ENCODE measurements around the gene ARHGEF17.
A peak's percentile ranks its signal among the peaks of the same experiment; 100 is the strongest.

The ARHGEF17 gene

DNA sequence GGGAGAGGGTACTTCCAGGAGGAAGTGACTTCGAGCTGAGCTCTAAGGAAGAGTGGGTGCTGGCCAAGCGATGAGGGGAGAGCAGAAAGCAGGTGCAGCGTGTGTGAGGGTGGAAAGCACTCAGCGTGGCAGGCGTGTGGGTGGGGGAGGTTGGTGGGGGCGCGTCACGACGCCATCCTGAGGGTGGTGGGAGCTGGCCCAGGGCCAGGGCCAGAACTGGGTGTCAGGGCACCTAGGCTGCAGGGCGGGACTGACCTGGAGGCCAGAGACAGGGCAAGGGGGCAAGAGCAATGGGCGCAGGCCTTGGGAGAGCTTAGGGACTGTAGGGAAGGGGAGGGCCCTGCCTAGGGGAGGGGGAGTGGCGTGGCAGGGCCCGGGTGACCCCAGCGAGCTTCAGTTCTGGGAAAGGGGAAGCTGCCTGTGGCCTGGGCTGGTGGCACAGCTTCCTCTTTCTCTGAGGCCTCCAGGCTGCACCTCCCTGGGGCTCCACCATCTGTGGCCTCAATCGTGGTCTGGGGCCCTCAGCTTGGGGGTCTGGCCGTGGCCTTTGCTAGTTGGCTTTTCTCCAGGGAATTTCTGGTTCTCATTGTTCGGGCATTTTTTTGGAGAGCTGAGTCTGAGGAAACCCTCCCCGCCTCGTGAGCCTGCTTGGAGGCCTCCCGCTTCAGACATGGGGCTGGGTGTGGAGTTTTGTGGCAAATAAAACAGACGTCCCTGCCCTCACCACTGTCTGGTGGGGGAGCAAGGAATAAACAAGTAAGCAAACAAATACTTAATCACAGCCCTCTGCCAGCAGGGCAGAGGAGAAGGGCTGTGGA, 77.0 kb downstream of the ARHGEF17 start:
- TF ChIP-seq, protein P1, sequence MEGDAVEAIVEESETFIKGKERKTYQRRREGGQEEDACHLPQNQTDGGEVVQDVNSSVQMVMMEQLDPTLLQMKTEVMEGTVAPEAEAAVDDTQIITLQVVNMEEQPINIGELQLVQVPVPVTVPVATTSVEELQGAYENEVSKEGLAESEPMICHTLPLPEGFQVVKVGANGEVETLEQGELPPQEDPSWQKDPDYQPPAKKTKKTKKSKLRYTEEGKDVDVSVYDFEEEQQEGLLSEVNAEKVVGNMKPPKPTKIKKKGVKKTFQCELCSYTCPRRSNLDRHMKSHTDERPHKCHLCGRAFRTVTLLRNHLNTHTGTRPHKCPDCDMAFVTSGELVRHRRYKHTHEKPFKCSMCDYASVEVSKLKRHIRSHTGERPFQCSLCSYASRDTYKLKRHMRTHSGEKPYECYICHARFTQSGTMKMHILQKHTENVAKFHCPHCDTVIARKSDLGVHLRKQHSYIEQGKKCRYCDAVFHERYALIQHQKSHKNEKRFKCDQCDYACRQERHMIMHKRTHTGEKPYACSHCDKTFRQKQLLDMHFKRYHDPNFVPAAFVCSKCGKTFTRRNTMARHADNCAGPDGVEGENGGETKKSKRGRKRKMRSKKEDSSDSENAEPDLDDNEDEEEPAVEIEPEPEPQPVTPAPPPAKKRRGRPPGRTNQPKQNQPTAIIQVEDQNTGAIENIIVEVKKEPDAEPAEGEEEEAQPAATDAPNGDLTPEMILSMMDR (conservative IDR thresholded peaks at IDR 0.05; ENCODE audit: low read depth, low read length) = no peak
- H3K4me3 ChIP-seq (ENCODE audit: low read depth, low read length) = no peak overlapping the region
- DNase-seq (ENCODE audit: low read depth) = peak; percentile 31

DNA sequence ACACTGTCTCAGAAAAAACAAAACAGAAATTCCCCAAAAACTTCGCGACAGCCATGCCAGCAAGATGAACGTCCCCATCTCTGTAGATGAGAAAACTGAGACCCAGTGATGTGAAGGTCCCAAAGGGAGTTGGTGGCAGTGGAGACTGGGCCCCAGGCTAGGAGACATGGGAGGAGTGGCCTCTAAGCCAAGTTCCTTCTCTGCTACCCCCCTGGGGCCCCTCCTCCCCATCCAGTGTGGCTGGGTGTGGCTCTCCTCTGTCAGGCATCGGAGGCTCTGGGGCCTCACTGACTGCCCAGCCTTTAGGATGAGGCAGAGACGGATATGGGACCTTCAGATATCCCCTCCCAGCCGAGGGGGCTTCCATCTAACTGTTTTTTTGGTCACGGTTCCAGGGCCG, 77.9 kb downstream of the ARHGEF17 start:
- TF ChIP-seq, protein P1 (conservative IDR thresholded peaks at IDR 0.05; ENCODE audit: low read depth, low read length) = no peak
- no peak for DNase-seq (ENCODE audit: low read depth)
- no peak overlapping the region for H3K4me3 ChIP-seq (ENCODE audit: low read depth, low read length)

DNA sequence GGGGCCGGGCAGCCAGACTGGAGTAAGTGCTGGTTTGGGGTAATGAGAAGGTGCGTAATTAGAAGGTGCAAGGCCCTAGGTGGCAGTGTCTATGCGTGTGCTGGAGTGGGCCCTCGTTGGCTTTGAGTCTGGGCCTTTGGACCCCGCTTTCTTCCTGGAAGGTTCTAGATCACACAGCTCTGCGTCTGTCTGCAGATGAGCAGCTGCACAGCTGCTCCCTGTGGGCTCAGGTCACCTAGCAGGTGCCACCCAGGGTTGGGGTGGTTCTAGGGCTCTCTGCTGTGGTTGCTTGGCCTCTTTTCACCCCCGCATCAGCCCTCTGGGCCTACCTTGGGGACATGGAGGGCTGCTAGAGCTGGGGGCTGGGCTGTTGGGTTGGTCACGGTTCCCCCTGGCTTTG, 78.5 kb downstream of the ARHGEF17 start:
- H3K4me3 ChIP-seq (ENCODE audit: low read depth, low read length) = no peak overlapping the region
- no peak for DNase-seq (ENCODE audit: low read depth)
- TF ChIP-seq, protein P1 (conservative IDR thresholded peaks at IDR 0.05; ENCODE audit: low read depth, low read length) = no peak

- peak; percentile 39 for DNase-seq (ENCODE audit: low read depth)
- TF ChIP-seq, protein P1 (conservative IDR thresholded peaks at IDR 0.05; ENCODE audit: low read depth, low read length) = peak; percentile 22
- H3K4me3 ChIP-seq (ENCODE audit: low read depth, low read length) = no peak overlapping the region
Observed at GRCh38 chr11:73387594-73388264, 79.7 kb downstream of the ARHGEF17 start.

DNA sequence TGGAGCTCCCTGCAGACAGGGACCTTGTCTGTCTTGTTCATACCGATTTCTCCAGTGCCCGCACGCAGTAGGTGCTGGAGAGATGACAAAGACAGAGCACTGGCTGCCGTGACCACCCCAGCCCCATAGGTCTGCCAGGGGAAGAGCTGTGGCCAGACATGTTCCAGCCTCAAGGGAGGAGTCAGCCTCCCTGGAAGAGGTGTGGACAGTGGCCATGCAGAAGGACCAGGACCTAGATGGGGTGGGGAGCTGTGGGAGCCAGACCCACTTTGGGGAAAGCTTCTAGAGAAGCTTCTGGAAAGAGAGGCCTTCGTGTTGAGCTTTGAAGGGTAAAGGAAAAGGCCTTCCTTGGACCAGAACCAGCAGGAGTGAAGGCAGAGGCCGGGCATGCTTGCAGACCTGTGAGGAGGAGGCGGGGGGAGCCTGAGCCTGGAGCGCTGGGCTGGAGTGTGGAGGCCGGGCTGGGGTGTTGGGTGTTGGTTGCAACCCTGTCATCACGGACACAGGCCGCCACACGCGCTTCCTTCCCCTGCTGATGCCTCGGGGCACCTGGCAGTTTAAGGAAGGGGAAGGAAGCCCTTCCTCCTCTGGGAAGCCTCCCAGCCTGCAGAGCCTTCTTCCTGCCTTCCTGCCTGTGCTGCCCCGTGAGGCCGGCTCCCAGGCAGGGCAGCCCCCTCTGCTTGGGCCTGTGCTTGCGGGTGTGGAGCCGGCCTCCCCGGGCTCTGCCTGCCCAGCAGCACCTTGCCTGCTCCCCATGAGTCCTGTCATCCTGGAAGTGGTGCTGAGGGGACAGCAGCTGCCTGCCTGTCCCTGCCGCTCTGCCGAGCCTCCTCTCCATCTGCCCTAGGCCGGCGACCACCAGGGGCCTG, 80.4 kb downstream of the ARHGEF17 start:
- DNase-seq (ENCODE audit: low read depth) = no peak
- H3K4me3 ChIP-seq (ENCODE audit: low read depth, low read length) = no peak overlapping the region
- TF ChIP-seq, protein P1 (conservative IDR thresholded peaks at IDR 0.05; ENCODE audit: low read depth, low read length) = no peak

GRCh38 chr11:73389134-73389525, 81.1 kb downstream of the ARHGEF17 start:
- peak; percentile 53 for DNase-seq (ENCODE audit: low read depth)
- no peak overlapping the region for H3K4me3 ChIP-seq (ENCODE audit: low read depth, low read length)
- TF ChIP-seq, protein P1 (conservative IDR thresholded peaks at IDR 0.05; ENCODE audit: low read depth, low read length) = no peak

Data from choroid plexus epithelial cell (primary cell).